HG03175 (cell line): ENCODE measurements around the gene RAPGEF5.

Experiments
- ATAC-seq: cut with Tn5 transposase; IDR thresholded peaks from one replicate; pipeline ENCODE4 v1.9.1; 2021; ENCODE audit warnings: mild to moderate bottlenecking, moderate library complexity; ENCODE audit not compliant: unreplicated experiment

The RAPGEF5 gene

DNA sequence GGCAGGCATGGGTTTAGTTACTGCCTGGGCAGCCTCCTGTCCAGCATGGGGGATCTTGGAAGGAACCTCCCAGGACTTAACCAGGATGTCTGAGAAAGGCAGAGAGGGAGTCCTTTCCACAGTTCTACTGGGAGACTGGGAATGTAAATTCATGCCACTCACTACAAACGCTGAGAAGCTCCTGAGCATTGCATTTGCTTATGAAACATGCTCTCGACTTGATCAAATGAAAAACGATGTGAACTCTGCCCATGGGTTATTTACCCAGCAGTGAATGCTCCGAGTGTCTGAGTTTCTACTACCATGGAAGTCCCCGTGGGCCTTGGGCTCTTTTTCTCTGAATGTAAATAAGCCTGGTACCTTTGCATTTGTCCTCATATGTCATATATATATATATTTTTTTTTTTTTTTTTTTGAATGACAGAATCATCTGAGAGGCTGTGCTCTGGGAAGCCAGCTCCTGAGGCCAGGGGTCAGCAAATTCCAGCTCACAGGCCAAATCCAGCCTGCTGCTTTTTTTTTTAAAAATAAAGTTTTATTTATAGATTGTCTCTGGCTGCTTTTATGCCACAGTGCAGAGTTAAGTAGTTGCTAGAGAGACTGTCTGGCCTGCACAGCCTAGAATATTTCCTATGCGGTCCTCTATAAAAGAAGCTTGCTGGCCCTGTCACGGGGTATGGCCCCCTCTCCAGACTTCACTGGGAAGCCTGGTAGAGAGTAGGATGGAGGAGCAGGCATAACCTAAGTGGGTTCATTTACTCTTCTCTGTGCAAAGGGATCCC is 21.4 kb upstream of the RAPGEF5 start:
- ATAC-seq, result no peak

DNA sequence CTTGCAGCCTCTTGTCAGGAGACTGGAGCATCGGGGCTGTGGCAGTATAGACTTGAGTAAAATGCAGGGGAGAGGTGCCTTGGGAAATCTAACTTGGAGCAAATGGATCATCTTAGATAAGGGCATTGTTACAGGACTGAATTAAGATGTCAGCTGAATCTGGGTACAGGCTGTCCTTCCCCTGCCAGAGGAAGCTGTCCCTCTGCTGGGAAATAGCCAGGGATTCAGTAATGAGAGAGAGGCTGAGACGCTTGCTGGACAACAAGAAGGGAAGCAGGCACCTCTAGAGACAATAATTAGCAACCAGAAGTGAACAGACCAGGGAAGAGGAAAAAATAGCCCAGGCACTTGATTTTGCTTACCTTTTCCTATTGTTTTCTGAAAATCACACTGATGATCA is 20.7 kb upstream of the RAPGEF5 start:
- ATAC-seq, result no peak

DNA sequence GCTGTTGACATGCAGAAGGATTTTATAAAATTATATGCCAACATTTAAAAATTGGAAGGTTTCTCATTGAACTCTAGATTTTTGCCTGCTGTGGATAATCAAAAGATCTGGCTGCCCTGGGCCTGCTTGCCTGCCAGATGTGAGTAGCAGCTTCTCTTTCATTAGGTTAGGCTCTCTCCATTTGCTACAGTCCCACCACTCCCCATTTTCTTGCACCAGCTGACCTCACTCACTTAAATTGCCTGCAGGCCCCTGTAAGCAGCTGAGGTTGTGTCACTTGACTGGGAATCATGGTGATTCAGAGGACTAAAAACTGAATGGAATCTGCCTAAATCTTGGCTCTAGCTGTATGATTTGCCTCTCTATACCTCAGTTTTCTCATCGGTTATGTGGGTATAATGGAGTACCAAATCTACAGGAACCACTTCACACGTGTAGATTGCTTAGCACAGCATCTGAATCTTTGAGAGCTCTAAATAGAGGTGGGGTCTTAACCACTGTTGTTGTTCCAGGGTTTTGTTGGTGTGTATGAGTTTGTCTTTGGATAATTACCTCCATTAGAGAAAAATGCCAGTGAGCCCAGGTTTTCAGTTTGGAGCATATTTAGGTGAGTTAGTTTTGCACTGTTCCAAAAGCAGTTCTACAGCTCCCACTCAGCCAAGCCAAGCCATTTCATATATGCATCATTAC is 18.6 kb upstream of the RAPGEF5 start:
- ATAC-seq, result no peak

DNA sequence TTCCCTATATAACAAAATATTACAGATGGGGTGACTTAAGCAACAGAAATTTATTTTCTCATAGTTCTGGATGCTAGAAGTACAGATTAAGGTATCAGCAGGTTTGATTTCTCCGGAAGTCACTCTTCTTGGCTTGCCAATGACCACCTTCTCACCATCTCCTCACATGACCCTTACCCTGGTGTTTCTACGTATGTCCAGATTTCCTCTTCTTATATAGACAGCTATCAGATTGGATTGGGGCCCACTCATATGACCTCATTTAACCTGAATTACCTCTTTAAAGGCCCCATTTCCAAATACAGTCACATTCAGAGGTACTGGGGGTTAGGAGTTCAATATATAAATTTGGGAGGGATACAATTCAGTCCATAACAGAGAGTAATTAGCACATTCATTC is 17.0 kb upstream of the RAPGEF5 start:
- ATAC-seq, result no peak

DNA sequence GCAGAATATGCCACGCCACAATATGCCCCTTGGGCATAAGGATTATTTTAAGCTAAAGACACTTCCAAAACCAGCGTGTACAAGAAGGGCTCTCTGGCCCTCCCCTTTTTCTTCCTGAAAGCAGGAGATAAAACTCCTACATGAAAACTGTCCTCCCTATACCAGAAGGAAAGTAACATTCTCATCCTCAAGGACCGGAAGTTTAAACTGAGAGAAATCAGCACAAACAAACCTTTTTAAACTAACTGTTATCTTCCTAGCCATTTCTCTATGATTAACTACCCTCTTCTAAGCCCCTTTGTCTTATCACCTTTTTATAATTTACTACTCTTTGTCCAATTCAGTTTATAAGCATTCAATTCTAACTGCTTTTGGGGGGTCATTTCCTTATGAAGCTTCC is 16.4 kb upstream of the RAPGEF5 start:
- ATAC-seq, result no peak

DNA sequence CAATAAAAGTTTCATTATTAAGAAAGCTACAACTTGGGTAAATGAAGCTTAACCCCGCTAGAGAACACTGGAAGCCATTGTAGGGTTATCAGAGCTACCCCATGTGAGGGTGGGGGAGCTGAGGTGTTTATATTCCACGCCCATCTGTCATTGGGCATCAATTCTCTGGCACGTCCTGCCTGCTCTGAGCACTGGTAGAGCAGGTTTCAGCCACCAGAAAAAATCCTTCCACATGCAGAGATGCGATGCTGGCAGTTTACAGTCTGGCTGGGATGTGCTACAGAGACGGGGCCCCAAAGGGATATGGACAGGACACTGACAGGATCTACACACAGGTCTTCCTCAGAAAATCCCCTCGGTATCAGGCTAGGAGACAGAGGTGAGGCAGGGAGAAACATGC is 15.9 kb upstream of the RAPGEF5 start:
- ATAC-seq, result no peak

DNA sequence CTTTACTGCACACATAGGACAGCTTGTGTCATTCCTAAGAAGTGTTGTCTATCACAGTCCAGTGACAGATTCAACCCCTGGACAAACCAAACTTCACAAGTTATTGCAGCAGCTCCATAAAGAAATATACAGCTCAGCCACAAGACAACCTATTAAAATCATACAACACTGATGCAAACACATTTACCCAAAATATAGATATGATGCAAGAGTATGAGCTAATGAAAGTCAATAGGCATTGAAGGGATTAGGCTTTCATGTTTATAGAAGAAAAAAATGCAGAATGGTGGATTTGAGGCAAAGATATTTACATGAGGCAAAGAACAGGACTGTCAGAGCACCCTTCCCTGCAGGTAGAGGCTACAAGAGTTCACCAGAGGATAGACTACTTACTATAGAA is 14.9 kb upstream of the RAPGEF5 start:
- no peak for ATAC-seq

DNA sequence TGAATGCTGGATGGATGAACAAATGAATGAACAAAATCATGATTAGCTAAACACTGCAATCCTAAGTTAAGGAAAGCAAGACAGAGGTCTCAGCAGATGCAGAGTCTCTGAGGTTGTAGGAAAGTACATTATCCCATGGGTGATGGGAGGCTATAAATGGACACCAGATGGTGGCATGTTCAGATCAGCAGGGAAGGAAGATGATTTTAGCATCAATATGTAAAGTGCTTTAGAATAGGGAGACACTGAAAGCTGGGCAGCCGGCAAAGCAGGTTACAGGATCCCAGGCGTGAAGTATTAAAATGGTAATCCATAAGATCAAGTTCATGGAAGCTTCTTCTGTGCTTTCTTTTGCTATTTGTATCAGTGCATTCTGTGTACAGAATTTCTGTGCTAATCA is 7.9 kb upstream of the RAPGEF5 start:
- ATAC-seq, result no peak

DNA sequence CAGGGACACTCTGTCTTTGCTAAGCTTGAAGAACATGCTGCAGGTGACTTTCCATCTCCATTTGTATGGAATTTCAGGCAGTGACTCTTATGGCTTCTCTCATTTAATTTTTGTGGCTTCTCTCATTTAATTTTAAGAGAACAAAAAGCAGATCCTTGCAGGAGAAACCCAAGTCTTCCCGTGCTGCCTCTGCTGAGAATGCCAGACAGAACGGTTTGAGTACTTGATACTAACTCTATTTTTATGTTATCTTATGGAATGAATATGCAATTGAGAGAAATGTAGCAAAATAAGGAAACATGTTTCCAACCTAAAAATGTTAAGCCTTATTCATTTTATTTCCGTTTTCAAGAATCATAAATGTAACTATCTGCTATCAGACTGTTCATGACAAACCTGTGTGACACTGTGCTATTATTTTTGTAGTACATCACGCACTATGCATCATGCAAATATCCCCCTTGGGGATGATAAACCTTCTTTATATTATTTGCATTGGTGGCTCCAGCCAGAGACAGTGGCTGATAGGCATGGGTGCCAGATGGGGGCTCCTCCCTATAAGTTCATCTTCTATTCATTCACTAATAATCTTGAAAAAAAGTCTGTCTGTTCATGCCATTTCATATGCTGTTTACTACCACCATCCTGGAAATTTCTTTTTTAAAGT is 6.9 kb upstream of the RAPGEF5 start:
- no peak for ATAC-seq

DNA sequence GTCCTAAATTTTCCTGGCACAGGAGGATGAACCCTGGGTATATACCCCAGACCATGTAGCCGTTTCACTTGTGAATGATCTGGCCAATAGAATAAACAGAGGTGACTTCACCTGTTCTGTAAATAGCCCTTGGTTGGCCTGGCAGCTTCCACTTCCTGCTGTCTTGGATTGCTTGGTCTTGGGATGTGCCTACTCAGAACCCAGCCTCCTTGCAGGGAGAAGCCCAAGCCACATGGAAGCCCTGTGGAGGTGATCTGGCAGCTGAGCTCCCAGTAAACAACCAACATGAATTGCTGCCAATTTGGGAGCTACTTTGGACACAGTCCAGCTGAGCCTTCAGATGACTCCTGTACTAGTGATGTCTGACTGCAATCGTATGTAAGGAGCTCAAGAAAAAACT is 4.8 kb upstream of the RAPGEF5 start:
- ATAC-seq, result no peak

DNA sequence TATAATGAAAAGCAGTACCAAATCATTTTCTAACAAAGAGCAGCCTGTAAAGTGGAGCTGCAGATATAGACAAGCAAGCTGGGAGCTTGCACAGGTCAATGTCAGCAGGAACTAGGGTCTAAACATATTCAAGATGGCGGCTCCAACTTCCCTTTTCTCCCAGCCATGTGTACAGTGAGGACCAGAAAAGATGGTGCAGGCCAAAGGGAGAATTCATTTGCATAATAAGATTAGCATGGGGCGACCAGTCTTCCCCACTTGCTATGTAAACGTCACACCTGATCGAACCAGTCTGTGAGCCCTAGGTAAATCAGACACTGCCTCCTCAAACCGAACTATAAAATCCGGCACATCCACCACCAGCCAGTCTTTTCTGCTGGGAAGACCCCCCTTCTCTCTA is 4.4 kb upstream of the RAPGEF5 start:
- ATAC-seq, result no peak

DNA sequence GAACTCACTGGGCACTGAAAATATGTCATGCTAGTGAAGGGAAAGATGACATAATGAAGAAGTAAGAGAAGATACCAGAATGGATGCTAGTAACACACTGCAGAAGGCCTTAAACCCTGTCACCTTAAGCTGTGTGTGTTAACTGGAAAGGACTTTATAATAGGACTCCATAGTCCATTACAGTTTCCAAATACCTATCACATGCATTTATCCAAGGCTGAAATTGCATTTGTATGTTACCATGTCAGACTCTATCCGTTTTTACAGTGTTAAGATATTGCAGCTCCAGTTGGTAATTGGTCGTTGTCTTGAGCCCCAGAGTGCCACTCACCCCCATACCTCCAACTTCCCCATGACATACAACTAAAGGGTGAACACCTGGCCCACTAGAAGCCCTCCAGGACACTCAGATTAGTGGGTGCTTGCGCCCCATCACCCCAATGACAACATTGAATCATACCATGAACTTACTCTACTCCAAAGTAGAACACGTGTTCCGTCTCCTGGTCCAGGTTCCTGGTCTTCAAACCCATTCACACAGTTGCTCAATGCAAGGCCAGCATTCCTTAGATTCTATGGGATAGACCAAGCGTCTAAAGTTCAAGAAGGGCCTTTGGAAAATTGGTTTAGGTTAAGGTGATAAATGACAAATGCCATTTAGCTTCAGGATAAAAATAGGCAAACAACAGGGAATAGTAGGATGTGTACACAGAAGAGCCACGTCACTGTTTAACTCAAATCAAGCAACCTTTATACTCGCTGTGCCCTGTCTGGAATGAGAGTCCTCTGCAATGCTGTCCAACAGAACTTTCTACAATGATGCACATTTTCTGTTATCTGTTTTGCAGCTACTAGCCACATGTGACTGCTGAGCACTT is 2.1 kb upstream of the RAPGEF5 start:
- no peak for ATAC-seq

DNA sequence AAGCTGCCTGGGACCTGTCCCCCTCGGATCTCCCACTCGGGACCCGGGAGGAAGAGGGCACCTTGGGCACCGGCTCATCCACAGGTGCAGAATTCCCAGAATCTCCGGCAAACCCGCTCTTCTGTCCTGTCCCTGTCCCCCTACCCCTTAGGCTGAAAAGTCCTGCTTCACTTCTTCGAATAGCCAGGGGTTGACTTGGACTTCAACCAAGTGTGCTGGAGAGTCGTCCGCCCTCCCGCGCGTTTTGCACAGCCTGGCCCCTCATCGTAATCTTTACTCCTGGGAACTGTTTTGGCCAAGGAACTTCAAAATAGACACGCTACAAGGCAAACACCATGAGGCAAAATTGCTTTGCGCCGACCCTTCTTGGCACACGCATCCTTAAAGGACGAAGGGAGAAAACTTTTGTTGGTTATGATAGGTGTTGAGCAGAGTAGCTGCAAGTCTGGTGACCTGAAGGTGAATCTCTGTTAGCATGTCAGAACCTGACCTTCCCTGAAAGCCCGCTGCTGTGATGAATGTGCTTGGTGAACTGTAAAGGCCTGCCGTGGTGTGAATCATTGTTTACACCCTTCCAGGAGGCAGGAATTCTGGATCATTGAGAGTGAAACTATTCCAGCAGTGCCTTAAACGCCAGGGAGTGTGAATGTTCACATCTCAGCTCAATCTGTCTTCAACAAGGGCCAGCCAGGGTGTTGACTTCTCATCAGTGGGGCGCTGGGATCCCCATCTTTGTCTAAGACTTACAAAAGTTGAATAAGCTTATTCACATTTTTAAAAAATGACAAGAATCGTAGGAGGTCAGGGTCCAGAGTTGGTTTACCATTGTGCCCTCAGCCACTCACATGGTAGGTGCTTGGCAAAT is 589 bp upstream of the RAPGEF5 start:
- ATAC-seq, result no peak

DNA sequence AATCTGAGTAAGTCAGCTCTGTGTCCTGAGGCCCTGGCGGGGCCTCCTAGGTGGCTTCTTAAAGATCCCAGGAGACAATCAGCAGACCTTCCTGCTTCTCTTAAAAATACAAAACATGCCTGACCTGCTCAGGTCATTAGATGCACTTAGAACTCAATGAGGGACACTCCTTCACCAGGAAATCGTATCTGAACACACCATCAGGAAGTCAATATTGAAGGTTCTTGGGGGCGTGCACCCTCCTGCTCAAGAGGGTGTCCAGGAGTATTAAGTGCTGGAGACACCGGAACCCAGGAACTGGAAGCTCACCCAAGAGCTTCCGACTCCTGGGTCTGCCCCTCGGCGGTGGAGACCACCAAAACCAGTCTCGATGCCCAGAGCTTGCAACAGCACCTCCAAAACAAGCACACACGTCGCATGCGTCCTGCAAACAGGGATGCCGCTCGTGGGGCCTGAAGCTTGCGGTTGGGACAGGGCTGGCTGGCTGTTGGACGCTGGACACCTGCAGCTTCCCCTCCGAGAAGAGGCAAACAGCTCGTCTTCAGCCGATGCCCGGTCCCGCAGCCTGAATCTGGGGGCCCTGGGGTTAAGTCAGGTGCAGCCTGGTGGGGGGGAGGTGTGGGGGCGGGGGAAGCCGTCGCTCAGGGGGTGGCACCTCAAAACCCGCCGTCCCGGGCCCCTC is 803 bp downstream of the RAPGEF5 start:
- ATAC-seq, result peak; percentile 7

DNA sequence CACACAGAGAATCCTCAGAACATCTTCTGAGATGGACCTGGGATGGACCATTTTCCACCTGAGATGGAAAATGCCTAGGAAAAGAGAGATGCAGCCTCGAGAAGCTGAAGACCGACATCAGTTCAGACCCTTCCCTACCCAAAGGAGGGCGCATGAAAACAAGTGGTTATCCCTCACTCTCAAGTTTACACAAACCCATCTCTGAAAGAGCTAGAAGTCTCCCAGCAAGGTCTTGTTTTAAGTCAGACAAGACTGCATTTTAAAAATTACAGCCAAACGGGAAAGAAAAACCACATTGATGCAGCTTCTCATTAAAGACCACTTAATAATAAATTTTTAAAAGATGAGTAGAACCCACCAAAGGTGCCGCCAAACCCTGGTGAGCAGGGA is 1.3 kb downstream of the RAPGEF5 start:
- no peak for ATAC-seq

DNA sequence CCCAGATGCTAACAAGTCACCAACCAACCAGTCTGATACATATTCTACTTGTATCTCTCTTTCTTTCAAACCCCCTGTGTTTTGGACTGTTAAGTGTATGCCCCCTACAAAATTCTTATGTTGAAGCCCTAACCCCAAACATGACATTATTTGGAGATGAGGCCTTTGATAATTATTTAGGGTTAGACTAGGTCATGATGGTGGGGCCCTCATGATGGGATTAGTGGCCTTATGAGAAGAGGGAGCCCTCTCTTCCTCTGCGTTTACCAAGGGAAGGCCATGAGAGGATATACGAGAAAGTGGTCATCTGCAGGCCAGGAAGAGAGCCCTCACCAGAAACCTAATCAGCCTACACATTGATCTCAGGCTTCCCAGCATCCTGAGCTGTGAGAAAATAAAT is 2.5 kb downstream of the RAPGEF5 start:
- no peak for ATAC-seq

DNA sequence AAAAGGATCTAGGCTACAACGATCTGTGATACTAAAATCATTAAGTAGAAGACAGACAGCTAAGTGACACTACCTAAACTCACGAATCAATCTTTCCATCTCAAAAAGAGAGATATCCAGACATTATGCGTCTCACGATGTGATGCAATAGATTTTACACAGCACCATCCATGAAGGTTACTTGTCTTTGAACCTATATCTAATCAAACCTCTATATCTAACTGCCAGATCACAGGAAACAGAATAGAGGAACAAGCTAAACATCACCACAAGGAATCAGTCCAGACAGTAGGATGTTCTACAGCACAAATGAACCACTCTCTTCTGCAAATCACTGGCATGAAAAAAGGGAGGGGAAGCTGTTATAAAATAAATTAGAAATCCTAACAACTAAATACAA is 4.1 kb downstream of the RAPGEF5 start:
- ATAC-seq, result no peak

DNA sequence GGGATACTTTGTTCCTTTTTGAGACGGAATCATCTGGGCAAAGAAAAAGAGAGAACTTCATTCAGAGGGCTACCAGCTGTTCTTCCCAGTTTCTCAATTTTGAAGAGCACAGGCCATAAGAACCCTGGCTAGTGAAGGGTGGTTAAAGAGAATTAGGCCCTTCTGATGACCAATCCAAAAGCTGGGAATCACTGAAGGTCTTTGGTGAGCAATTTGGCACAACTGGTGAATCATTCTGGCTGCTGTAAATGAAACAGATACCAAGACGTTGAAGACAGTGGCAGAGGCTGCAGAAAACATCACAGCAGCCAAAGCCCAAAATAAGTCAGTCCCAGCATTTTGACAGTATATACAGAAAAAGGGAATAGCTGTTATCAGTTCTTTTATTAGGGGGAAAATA is 5.1 kb downstream of the RAPGEF5 start:
- ATAC-seq, result no peak

DNA sequence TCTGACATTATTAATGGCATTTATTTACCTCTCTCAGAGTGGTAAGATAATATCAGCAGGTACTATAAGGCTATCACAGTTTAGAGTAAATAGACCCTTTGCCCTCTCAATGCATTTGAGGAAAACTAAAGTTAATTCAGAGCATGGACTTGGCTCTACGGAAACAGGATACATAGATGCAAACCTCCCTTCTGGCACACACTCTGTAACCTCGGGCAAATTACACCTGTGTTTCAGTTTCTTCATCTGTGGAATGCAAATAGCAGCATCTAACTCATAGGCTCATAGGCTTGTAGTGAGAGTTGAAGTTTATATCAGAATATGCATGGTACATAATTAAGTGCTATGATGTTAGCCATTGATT is 5.6 kb downstream of the RAPGEF5 start:
- peak; percentile 80 for ATAC-seq
